Activated CD4-positive, alpha-beta T cell treated with anti-CD3 and anti-CD28 coated beads, Interleukin-2, Interleukin-6, amounts not matched to agents 100 ng/mL and 50 ng/mL, durations not matched to agents 16 hours and 8 hours (primary cell): ENCODE data around the gene ATG16L1.

Experiments
- DNase-seq: peaks from one replicate; pipeline ENCODE4 v3.0.0-alpha.2; 2020

ATG16L1 gene

DNA sequence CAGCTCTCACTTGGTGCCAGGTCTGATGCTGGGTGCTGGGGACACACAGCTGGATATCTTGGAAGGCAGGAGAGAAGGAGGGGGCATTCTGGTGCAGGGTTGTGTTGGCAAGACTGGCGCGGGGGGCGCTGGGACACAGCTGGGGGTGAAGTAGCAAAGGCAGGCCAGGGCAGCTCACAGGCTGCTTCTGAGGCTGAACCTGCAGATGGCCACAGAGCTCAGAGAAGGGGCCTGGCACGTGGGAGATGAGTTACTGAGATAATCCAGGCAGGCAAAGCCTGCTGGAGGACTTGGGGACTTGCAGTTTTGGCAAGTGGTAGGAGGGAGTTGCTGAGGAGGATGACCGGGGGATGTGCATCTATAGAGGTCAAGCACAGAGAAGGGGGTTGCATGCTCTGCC is 86.6 kb downstream of the ATG16L1 start:
- no peak for DNase-seq

DNA sequence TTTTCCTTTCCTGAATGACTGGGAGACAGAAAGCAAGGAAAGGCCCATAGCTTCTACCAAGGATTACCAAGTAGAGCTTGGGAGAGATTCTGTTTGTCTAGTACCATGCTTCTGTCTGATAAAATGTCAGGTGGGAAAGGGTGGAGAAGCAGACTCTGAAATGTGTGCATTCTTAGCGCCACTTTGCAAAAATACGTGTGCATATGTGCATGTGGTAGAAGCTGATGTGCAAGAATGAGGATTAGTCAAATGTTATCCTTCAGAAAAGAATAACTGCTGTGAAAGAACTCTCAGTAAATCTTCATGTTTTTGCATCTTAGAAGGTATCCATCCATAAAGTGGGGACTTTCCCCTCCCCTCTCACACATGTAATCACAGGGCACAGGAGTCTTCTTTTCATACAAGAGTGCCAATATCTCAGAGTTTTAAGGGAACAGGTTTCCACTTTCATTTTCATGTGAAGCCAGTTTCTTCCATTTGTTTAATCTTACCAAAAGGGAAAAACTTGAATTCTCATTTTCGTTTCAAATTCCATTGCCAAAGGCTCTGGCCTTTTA is 87.4 kb downstream of the ATG16L1 start:
- no peak for DNase-seq

GRCh38 chr2:233339427-233339826 is 88.0 kb downstream of the ATG16L1 start:
- no peak for DNase-seq

GRCh38 chr2:233341296-233341695 is 89.8 kb downstream of the ATG16L1 start:
- DNase-seq, result no peak

DNA sequence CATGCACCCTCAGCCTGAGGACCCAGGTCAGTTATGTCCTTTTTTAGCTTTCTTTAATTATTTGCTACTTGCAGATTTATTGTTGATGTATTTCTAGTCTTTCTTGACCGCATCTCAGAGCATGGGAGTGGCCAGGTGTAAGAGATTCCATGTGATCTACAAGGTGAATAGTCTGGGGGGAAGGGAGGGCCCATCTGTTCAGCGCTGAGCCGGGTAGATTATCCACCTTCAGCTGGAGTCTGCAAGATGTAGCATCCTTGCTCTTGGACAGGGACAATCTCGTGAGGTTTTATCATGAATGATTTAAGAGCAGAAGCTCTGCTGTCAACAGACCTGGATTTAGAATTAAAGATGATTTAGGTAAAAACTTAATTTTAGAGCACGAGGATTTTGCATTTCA is 90.8 kb downstream of the ATG16L1 start:
- DNase-seq, result no peak

- no peak for DNase-seq
Measured at GRCh38 chr2:233343171-233343705, 91.8 kb downstream of the ATG16L1 start.
